DOHH2 (cell line): Measurements from ENCODE around the gene RIC1.
"Not testable (repeated sequence)": the region's sequence is repeated elsewhere in the genome, so short reads cannot be mapped to it uniquely, and the experiment has no call there.

ENCODE experiments used
- H3F3A ChIP-seq: fragments of 200-600 bp; sonication (generic), shearing (Covaris generic); 2 replicates; pipeline ENCODE4 v1.6.0; 2016; ENCODE audit warnings: antibody characterized with exemption, mild to moderate bottlenecking; ENCODE audit not compliant: control insufficient read depth, insufficient read depth
- H3K27ac ChIP-seq: fragments of 200-600 bp; sonication (generic); 2 replicates; pipeline ENCODE4 v1.5.1; 2014; ENCODE audit warnings: low read depth, mild to moderate bottlenecking, low read length, moderate library complexity
- H3K27me3 ChIP-seq: fragments of 200-600 bp; sonication (generic); 2 replicates; pipeline ENCODE4 v1.6.1; 2014; ENCODE audit warnings: mild to moderate bottlenecking, low read length, mixed read lengths; ENCODE audit not compliant: control insufficient read depth
- H3K36me3 ChIP-seq: fragments of 200-600 bp; sonication (generic); 2 replicates; pipeline ENCODE4 v1.6.1; 2014; ENCODE audit warnings: mild to moderate bottlenecking, low read length, moderate library complexity, mixed read lengths; ENCODE audit not compliant: control insufficient read depth
- H3K4me1 ChIP-seq: fragments of 200-600 bp; sonication (generic); 2 replicates; pipeline ENCODE4 v1.6.1; 2014; ENCODE audit warnings: mild to moderate bottlenecking, low read length, mixed read lengths; ENCODE audit not compliant: control insufficient read depth
- H3K4me2 ChIP-seq: fragments of 200-600 bp; sonication (generic); 2 replicates; pipeline ENCODE4 v1.6.0; 2014; ENCODE audit warnings: mild to moderate bottlenecking, low read length, moderate library complexity
- H3K4me3 ChIP-seq: fragments of 200-600 bp; sonication (generic); 2 replicates; pipeline ENCODE4 v1.5.1; 2014; ENCODE audit warnings: mild to moderate bottlenecking, low read length, mixed read lengths
- H3K79me2 ChIP-seq: fragments of 200-600 bp; sonication (generic); 2 replicates; pipeline ENCODE4 v1.6.1; 2014; ENCODE audit warnings: mild to moderate bottlenecking, low read length, mixed read lengths; ENCODE audit not compliant: control insufficient read depth
- H3K9me2 ChIP-seq: fragments of 200-600 bp; sonication (generic); replicated peaks from 2 replicates; pipeline ENCODE4 v1.6.1; 2014; ENCODE audit warnings: mild to moderate bottlenecking, low read length, mixed read lengths; ENCODE audit not compliant: control insufficient read depth
- H3K9me3 ChIP-seq: fragments of 200-600 bp; sonication (generic); 2 replicates; pipeline ENCODE4 v1.6.1; 2014; ENCODE audit warnings: antibody characterized with exemption, low read length, mixed read lengths; ENCODE audit not compliant: control insufficient read depth, insufficient read depth
- H4K20me1 ChIP-seq: fragments of 200-600 bp; sonication (generic); 2 replicates; pipeline ENCODE4 v1.6.0; 2014; ENCODE audit warnings: low read depth, mild to moderate bottlenecking, antibody characterized with exemption, low read length, moderate library complexity; ENCODE audit not compliant: control insufficient read depth, insufficient read depth
- CTCF ChIP-seq: fragments of 200-600 bp; sonication (generic); IDR thresholded peaks from one replicate; pipeline ENCODE4 v1.5.1; 2014; ENCODE audit warnings: antibody characterized with exemption, mild to moderate bottlenecking, low read depth, low read length; ENCODE audit not compliant: poor library complexity, severe bottlenecking
- EZH2phosphoT487 ChIP-seq: fragments of 200-600 bp; sonication (generic); IDR thresholded peaks from 2 replicates; pipeline ENCODE4 v1.6.1; 2017; ENCODE audit warnings: borderline replicate concordance, mild to moderate bottlenecking, antibody characterized with exemption, low read length, moderate library complexity, mixed read lengths

RIC1 gene

GRCh38 chr9:5626727-5627634 is 1.9 kb upstream of the RIC1 start:
- Histone ChIP-seq H3K4me2 (peak overlapping the region; percentile 95), H3K27ac (peak overlapping the region; percentile 99), H3K79me2 (peaks cover 84% of the 10 kb centered on the region), H3K27me3 (no peaks in the 10 kb centered on the region), H3K4me3 (peak overlapping the region; percentile 98), H4K20me1 (peaks cover 10% of the 10 kb centered on the region), H3F3A (peaks cover 22% of the 10 kb centered on the region), H3K9me3 (no peaks in the 10 kb centered on the region), H3K9me2 (no peaks in the 10 kb centered on the region), H3K4me1 (peaks cover 60% of the 10 kb centered on the region), H3K36me3 (peaks cover 58% of the 10 kb centered on the region)
- TF ChIP-seq CTCF (no peak), EZH2phosphoT487 (no peak)

- H3K4me1 ChIP-seq = peaks cover 67% of the 10 kb centered on the region
Measured at GRCh38 chr9:5627686-5628085, 1.2 kb upstream of the RIC1 start.

GRCh38 chr9:5628183-5628529 is 751 bp upstream of the RIC1 start:
- H3K9me2 ChIP-seq = no peaks in the 10 kb centered on the region
- H3K9me3 ChIP-seq = no peaks in the 10 kb centered on the region; the same call in 1 of the 2 replicates
- peaks cover 22% of the 10 kb centered on the region for H3F3A ChIP-seq
- H4K20me1 ChIP-seq = peaks cover 15% of the 10 kb centered on the region
- peak overlapping the region; percentile 98 for H3K4me3 ChIP-seq
- peaks cover 84% of the 10 kb centered on the region for H3K79me2 ChIP-seq
- peaks cover 69% of the 10 kb centered on the region for H3K36me3 ChIP-seq
- TF ChIP-seq CTCF = no peak
- peak overlapping the region; percentile 95 for H3K4me2 ChIP-seq
- H3K4me1 ChIP-seq = peaks cover 71% of the 10 kb centered on the region
- H3K27me3 ChIP-seq = no peaks in the 10 kb centered on the region
- H3K27ac ChIP-seq = peak overlapping the region; percentile 99

More at GRCh38 chr9:5627686-5628085, 1.2 kb upstream of the RIC1 start:
- H3K9me3 ChIP-seq, H3K9me2 ChIP-seq, H3K27me3 ChIP-seq: not testable (repeated sequence)
- Histone ChIP-seq H3K36me3 (peaks cover 65% of the 10 kb centered on the region), H3K4me3 (peak overlapping the region; percentile 98), H3K27ac (peak overlapping the region; percentile 99), H3K4me2 (peak overlapping the region; percentile 95), H4K20me1 (peaks cover 15% of the 10 kb centered on the region), H3K79me2 (peaks cover 84% of the 10 kb centered on the region), H3F3A (peaks cover 22% of the 10 kb centered on the region)

- Histone ChIP-seq H3K27ac (peak overlapping the region; percentile 99), H3K36me3 (peaks cover 69% of the 10 kb centered on the region), H3K4me1 (peaks cover 64% of the 10 kb centered on the region), H3K79me2 (peaks cover 84% of the 10 kb centered on the region), H4K20me1 (peaks cover 15% of the 10 kb centered on the region), H3K9me3 (peaks cover 7% of the 10 kb centered on the region; the same call in 1 of the 2 replicates), H3K4me3 (peak overlapping the region; percentile 98), H3K27me3 (no peaks in the 10 kb centered on the region), H3F3A (peaks cover 22% of the 10 kb centered on the region), H3K9me2 (no peaks in the 10 kb centered on the region), H3K4me2 (peak overlapping the region; percentile 88)
- TF ChIP-seq CTCF (no peak), EZH2phosphoT487 (no peak)
Measured at GRCh38 chr9:5629312-5630080, 589 bp downstream of the RIC1 start.
